Keratinocyte (primary cell): ENCODE results near the gene KIR2DL3.
"Not testable (repeated sequence)": the region's sequence is repeated elsewhere in the genome, so short reads cannot be mapped to it uniquely, and the experiment has no call there.

Experiments used
- EZH2 ChIP-seq: IDR thresholded peaks from one replicate; pipeline ENCODE4 v1.6.1; 2012; ENCODE audit warnings: inconsistent platforms, mild to moderate bottlenecking, low read length, moderate library complexity
- TF ChIP-seq, protein P1 (sequence below), 3 experiments: IDR thresholded peaks in 1 of 3; conservative IDR thresholded peaks in 1 of 3; optimal IDR thresholded peaks in 1 of 3; 2 replicates in 2 of 3; 3 replicates in 1 of 3; pipeline versions ENCODE3 to v1.5.1; 2011; ENCODE audit warnings: low read length in 3 of 3, mild to moderate bottlenecking in 3 of 3, moderate library complexity in 2 of 3, control low read depth in 1 of 3, inconsistent platforms in 1 of 3; ENCODE audit not compliant: insufficient read depth in 2 of 3; ENCODE audit errors: extremely low read depth in 1 of 3

DNA sequence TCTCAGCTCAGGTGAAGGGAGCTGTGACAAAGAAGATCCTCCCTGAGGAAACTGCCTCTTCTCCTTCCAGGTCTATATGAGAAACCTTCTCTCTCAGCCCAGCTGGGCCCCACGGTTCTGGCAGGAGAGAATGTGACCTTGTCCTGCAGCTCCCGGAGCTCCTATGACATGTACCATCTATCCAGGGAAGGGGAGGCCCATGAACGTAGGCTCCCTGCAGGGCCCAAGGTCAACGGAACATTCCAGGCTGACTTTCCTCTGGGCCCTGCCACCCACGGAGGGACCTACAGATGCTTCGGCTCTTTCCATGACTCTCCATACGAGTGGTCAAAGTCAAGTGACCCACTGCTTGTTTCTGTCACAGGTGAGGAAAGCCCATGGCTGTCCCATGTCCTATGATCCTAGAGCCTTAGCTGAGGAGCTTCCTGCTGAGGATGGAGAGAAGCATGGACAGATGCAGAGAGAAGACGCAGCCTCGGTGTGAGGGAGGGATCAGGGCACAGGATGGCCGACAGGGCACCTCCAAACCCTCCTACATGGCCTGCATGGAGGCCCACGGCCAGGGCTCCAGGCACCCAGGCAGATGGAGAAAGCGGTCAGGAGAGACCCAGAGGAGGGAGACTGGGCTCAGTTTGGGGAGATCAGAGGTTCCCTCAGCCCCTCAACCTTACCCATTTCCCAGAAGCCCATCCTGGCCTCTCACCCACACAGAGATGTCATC lies 36.9 kb downstream of the KIR2DL3 start:
- TF ChIP-seq, protein P1, sequence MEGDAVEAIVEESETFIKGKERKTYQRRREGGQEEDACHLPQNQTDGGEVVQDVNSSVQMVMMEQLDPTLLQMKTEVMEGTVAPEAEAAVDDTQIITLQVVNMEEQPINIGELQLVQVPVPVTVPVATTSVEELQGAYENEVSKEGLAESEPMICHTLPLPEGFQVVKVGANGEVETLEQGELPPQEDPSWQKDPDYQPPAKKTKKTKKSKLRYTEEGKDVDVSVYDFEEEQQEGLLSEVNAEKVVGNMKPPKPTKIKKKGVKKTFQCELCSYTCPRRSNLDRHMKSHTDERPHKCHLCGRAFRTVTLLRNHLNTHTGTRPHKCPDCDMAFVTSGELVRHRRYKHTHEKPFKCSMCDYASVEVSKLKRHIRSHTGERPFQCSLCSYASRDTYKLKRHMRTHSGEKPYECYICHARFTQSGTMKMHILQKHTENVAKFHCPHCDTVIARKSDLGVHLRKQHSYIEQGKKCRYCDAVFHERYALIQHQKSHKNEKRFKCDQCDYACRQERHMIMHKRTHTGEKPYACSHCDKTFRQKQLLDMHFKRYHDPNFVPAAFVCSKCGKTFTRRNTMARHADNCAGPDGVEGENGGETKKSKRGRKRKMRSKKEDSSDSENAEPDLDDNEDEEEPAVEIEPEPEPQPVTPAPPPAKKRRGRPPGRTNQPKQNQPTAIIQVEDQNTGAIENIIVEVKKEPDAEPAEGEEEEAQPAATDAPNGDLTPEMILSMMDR (optimal IDR thresholded peaks at IDR 0.05 in 1 of 3, IDR thresholded peaks at IDR 0.05 in 1 of 3, conservative IDR thresholded peaks at IDR 0.05 in 1 of 3; ENCODE audit: extremely low read depth in 1 of 3, insufficient read depth in 2 of 3, low read length in 3 of 3) = not testable (repeated sequence)
- TF ChIP-seq EZH2 = not testable (repeated sequence)
